ENCODE results near the gene SLC12A4.

SLC12A4 gene

GRCh38 chr16:67963292-67963661, 5.2 kb downstream of the SLC12A4 start:
- DNase-seq (ENCODE audit: low read depth in 3 of 3) = no peak

- DNase-seq (ENCODE audit: low read depth in 3 of 3) = no peak
Measured at GRCh38 chr16:67962135-67962534, 6.3 kb downstream of the SLC12A4 start.

GRCh38 chr16:67961551-67961957, 6.9 kb downstream of the SLC12A4 start:
- no peak for DNase-seq (ENCODE audit: low read depth in 3 of 3)

GRCh38 chr16:67959536-67960329, 8.7 kb downstream of the SLC12A4 start:
- DNase-seq (ENCODE audit: low read depth in 3 of 3) = no peak

GRCh38 chr16:67957622-67958021, 10.8 kb downstream of the SLC12A4 start:
- no peak for DNase-seq (ENCODE audit: low read depth in 3 of 3)

- DNase-seq (ENCODE audit: low read depth in 3 of 3) = no peak
Measured at GRCh38 chr16:67954421-67955196, 13.8 kb downstream of the SLC12A4 start.

DNA sequence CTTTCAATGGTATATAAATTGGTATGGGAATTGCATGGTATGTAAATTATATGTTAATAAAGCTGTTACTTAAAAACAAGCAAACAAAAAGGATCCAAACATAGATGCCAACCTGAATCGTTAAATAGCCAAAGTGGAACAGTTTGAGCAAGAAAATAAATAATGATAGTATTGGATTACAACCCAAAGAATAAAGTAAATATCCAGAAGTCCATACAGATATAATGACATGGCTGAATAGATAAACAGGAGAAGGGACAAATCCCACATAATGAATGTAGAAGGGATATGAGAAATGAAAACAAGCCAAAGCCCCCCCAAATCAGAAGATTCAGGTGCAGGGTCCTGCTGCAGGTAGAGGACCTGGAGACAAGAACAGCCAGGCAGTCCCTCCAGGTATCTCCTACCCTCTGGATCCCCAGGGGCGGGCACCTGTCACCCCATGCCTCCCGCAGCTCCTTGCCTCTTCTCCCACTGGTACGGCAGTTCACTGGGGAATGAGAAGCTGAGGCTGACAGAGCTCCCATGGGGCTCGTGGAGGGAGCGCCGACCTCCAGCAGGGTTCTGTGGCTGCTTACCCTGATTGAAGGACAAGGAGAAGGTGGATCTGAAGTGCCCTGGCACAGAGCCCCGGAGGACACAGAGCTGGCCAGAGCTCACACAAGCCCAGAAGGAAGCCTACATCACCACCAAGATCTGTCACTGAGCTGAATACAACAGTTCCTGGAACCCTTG, 14.6 kb downstream of the SLC12A4 start:
- DNase-seq (ENCODE audit: low read depth in 3 of 3) = no peak

DNA sequence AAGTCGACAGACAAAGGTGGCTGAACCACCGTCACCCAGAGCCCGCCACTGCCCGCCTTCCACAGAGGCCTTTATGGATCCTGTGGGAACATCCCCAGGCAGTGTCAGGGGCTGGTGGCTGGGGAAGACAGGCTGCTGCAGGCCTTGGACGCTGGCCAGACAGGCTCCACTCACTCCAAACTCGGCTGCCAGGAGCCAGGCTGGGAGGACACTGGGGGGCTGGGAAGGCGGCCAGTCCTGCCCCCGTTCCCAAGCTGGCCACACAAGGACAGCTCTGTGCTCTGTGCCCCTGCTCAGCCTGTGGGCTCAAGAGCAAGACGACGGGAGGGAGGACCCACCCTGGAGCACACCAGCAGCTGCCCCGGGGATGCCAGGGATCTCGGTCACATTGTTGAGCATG, 17.0 kb downstream of the SLC12A4 start:
- DNase-seq (ENCODE audit: low read depth in 3 of 3) = no peak

- no peak for DNase-seq (ENCODE audit: low read depth in 3 of 3)
Measured at GRCh38 chr16:67950335-67950843, 18.0 kb downstream of the SLC12A4 start.

- no peak for DNase-seq (ENCODE audit: low read depth in 3 of 3)
Measured at GRCh38 chr16:67949645-67950044, 18.8 kb downstream of the SLC12A4 start.

DNA sequence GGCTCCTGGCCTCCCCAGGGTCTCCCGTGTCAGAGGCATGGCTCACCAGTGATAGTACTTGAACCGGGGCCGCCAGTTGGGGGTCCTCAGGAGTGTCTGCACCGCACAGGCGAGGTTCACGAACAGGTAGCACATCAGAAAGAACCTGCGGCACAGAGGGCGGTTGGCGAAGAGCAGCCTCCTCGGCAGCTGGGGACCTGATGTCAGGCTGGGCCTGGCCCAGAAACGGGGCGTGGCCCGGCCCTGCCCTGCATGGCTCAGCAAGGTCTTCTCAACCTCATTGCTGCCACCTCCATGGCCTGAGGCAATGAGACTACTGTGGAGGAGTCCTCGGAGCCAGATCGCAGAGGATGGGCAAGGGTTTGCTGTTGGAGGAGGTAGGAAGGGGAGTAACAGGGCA, 20.4 kb downstream of the SLC12A4 start:
- DNase-seq (ENCODE audit: low read depth in 3 of 3) = no peak

- no peak for DNase-seq (ENCODE audit: low read depth in 3 of 3)
Measured at GRCh38 chr16:67946966-67947558, 21.4 kb downstream of the SLC12A4 start.

DNA sequence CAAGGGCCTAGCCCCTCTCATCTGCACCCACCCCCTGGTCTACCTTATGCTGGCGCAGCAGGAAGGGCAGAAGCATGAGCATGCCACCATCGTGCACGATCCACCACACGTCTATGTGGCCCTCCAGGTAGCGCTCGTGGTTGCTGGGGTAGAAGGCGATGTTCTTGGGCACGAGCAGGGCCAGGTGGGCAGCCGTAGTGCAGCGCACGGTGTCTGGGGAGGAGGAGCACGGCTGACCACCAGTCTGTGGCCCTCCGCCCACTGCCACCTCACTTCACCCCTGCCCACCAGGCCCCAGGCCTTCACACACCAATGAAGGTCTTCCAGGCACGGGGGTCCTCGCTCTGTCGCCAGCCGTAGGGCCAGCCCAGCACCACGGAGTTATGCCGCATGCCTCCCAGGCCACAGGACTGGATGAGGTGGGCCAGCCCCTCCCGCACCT, 22.3 kb downstream of the SLC12A4 start:
- DNase-seq (ENCODE audit: low read depth in 3 of 3) = no peak

- DNase-seq (ENCODE audit: low read depth in 3 of 3) = no peak
Measured at GRCh38 chr16:67945392-67945933, 23.0 kb downstream of the SLC12A4 start.

DNA sequence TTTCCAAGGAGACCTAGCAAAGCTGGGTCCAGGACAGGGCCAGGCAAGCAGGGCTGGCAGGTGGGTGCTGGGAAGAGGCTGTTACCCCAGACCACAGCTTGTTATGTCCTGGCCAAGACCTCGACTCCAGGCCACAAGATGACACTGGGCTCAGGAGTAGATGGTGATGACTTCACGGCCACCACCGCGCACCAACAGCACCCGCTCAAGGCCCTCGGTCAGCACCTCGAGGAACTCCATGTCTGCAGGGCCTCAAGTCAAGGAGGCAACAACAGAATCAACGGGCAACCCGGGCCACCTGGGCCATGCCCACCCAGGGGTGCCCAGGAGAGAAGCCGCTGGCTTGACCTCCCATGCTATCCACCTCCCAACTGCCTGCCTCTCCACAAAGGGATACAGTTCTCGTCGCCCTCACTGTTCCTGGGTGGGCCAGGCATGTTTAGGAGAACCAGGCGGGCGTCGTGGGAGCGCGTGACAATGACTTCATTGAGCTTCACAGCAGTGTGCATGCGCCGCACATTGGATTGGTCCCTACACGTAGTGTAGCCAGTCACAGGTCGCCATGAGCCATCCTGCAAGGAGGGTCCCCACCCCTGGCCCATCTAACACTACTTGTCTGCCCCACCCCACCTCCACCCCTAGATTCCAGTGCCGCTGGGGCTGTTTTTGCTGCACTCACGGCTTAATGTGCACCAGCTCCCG, 23.6 kb downstream of the SLC12A4 start:
- DNase-seq (ENCODE audit: low read depth in 3 of 3) = no peak

DNA sequence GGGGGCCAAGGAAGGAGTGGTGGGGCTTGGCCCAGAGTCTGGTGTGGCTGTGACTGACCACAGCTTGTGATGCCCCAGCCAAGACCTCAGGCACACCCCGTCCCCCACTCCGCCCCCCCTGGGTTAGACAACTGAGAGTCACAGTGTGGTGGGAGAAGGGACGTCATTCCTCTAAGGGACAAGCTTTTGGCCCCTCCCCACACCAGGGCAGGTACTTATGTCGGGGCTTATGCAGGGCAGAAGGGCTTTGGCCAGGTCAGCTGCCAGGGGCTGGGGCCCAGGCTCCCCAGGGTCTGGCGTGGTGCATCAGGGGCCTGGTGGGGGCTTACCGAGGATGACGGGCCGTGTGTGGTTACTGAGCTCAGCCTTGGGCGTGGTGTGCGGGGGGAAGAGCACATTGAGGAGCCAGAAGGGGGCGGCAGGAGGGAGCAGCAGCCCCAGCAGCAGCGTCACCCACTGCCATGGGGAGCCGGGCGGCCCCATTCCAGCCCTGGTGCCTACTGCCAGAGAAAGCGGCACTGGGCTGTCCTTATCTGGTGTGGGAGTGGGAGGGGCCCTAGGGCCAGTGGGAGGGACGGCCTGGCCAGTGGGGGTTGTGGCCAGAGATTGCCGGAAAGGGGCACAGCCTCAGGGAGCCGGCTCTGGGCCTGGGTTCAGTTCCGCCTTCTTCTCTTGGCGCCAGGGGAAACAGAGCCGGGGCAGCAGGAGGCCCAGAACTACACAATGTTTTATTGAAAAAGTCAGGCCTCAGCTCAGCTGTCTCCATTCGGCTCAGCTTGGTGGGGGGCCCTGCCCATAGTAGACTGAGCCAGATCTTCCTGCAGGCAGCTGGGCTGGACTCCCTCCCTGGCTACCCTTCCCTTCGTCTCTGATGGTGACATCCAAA, 24.6 kb downstream of the SLC12A4 start, which contains the start of gene LCAT:
LCAT (minus strand) TSS at position 502 of the 886 bp plus-strand sequence; CDS start at position 483, 19 bp downstream.
- DNase-seq (ENCODE audit: low read depth in 3 of 3) = no peak

GRCh38 chr16:67943256-67943618, 25.2 kb downstream of the SLC12A4 start:
- DNase-seq (ENCODE audit: low read depth in 3 of 3) = no peak

DNA sequence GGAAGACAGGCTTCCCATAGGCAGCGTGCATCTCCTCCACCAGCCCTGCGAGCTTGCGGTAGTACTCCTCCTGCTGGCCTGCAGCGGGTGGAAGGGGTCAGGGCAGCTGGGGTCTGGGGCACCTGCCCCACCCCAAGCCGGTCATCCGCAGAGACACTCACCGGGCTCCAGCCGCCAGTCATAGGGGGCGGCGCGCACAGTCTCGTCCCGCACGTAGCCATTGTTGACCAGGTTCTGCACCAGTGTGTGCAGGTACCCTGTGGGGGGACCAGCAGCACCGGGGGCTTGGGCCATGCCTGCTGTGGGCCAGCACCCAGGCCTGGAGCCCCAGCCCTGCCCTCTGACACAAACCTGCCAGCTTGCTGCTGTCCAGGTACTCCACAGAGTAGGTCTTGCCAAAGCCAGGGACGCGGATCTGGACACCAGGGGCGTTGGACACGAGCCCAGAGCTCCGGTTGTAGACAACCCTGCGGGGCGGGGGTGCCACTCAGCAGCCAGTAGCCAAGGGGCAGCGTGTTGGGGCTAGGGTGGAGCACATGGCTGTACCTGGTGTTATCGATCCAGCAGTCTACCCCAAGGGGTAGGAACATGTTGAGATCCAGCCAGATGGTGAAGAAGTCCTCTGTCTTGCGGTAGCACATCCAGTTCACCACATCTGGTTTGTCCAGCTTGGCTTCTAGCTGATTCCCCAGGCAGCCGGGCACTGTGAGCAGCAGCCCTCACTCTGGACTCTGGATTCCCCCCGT, 25.8 kb downstream of the SLC12A4 start:
- DNase-seq (ENCODE audit: low read depth in 3 of 3) = no peak

GRCh38 chr16:67942200-67942509, 26.3 kb downstream of the SLC12A4 start:
- DNase-seq (ENCODE audit: low read depth in 3 of 3) = no peak

Data from stimulated activated CD4-positive, alpha-beta T cell treated with anti-CD3 and anti-CD28 coated beads, TNF-alpha, amount 100 ng/mL, for 48 hours (primary cell).